GM18520 (cell line): Measurements from ENCODE around the gene GLT6D1.

Source experiments
- ATAC-seq: cut with Tn5 transposase; IDR thresholded peaks from one replicate; pipeline ENCODE4 v1.9.1; 2021; ENCODE audit not compliant: unreplicated experiment

GLT6D1 gene

DNA sequence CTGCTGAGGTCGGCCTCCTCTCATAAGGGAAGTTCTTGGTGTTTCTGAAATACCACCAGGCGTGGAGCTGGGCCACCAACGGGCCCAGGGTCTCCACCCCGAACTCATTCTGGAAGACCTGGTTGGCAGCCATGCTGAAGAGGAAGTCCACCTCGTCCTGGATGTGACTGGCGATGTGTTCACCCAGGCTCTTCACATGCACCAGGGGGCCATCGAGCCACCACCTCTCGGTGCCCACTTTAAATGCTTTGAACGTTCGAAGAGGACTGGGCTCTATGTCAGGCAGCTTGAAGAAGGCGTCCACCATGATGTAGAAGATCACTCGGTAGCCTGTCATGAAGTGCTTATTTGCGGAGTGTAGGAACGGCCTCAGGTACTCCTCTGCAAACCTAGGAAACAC, 15.1 kb downstream of the GLT6D1 start:
- ATAC-seq, result no peak

DNA sequence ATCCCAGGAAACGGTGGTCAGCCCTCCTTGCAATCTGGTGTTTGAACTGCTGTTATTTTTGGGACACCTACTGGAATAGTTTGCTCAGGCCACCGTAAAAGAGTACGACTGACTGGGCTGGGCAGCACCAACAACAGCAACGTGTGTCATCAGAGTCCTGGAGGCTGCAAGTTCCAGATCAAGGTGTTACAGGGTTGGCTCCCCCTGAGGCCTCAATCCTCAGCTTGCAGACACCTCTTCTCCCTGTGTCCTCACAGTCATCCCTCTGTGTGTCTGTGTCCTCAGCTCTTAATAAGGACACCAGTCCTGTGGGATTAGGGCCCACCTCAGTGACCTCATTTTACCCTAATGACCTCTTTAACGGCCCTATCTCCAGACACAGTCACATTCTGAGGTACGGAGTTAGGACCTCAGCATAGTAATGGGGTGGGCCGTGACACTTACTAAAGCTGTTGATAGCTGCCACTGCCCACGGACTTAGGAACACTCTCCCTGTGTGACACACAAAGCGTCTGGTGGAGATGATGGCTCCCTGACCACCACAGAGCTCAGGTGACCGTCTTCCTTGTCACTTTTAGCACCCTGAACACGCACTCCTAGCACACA, 16.8 kb downstream of the GLT6D1 start:
- no peak for ATAC-seq

DNA sequence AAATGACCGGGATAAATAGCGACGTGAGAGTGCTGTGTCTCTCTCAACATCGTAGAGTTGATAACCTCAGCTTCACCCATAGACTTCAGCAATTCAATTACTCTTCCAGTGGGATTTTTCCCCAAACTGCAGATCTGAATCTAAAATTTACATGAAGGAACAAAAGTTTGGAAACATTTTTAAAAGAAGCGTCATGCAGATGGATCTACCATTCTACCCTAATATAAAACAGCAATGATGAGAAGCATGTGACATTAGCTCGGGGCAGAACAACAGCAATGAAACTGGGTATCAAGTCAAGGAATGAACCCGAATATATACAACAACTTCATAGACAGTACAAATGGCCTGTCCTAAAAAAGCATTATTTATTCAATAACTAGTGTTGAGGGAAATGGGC, 18.8 kb downstream of the GLT6D1 start:
- ATAC-seq, result no peak

DNA sequence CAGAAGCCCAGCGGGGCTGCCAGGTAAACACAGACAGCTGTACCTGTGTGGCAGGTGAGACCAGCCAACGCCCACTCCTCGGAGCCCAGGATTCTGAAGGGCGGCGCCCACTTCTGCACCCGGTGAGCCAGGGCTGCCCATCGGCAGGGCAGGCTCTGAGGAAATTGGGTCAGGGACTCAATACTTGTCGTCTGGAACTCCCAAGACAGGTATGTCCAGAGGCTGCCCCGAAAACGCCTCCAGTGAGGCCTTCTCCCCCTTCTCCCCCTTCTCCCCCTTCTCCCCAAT, 19.8 kb downstream of the GLT6D1 start:
- no peak for ATAC-seq

DNA sequence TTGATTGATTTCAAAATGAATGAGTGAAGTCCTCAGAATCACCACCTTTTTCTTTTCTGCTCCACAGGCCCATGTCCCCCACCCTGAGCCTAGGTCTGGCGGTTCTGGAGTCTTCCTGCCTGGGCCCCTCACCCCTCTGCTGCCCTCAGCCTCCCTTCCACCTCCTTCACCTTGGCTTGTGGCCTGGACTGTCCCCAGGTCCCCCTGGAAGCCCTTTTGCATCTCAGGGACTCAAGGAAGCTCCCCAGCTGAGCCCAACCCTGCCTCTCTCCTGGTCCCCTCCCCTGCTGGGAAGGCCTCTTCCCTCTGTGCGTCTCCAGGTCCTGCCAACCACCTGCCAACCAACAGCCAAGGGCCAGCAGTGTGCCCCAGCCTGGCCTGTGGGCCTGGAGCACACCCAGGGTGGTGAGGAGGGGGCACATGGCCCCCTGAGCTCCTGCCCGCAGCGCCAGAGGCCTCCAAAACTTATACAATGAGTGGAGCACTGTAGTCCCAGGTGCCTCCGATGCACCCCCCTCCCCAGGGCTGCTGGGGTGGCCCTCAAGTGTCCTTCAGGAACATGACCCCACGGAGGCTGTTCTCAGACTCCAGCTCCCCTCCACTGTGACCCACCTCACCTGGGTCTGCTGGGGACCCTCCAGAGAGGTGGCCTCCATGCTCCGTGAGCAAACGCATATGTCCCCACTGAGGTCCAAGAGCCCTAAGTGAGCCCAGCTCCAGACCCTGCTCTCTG, 20.3 kb downstream of the GLT6D1 start:
- no peak for ATAC-seq

DNA sequence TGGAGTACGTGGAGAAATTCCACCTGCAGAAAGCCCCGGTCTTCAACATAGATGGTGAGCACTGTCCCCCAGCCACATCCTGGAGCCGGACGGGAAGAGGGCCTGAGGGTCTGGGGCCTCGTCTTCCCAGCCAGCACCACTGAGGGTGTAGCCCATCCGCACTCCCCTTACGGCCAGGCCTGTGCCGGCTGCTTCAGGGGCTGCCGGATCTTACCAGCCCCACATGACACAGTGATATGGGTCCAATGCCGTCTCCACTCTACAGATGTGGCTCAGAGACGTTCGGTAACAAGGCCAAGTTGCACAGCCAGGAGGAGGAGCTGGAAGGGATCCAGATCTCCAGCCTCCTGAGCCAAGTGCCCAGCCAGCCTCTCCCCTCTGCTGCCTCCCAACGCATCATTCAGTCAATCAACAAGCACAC, 21.3 kb downstream of the GLT6D1 start:
- no peak for ATAC-seq

DNA sequence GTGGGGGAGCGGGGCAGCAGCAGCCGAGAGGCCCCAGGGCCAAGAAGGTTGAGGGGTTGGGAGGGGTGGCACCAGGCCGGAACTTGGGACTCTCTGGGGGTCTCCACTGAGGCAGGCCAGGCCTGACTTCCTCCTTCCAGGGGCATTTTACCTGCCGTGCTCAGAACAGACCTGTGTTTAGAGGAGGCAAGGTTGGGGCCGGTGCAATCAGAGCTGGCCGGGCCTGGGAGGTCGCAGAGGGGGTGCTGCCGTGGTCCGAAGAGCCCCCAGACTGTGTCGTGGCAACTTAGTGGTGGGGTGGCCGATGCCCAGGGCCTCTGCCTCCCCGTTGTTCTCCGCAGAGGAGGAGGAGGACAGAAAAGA, 21.8 kb downstream of the GLT6D1 start:
- no peak for ATAC-seq

DNA sequence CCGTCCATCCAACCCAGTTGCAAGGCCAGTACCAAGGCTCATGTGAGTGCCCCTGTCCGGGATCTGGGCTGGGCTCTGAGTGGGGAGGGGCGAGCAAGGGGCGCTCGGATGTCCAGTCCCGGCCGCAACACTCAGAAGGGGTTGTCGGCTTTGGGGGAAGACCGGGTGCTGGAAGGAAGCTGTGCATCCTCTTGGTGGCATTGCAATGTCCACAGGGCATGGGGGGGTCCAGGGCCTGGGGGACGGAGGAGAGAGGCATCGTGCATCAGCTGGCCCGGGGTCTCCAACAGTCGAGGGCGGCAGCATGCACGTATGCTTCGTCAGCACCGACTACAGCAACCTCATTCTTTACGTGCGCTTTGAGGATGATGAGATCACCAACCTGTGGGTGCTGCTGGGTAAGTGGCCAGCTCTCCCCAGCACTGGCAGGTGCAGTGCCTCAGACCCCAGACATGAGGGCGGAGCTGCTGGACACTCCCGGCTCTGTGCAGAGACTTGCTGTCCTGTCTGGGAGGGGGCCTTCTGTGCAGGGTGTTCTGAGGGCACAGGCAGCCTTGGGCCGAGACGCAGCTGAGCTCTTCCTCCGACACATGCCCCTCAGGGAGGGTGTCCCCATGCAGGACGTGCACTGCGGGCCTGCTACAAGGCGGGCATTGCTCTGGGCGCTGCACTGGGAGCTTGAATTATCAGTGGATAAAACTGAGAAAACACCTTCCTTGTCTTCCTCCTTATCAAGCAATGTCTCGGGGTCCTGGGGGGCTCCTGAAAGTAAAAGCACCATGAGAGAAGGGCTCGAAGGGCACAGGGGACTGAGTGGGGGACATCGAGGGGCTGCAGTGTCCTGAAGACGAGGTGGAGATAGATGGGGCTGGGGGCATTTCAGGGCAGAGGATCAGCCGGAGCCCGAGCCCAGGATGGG, 22.5 kb downstream of the GLT6D1 start:
- ATAC-seq, result no peak

DNA sequence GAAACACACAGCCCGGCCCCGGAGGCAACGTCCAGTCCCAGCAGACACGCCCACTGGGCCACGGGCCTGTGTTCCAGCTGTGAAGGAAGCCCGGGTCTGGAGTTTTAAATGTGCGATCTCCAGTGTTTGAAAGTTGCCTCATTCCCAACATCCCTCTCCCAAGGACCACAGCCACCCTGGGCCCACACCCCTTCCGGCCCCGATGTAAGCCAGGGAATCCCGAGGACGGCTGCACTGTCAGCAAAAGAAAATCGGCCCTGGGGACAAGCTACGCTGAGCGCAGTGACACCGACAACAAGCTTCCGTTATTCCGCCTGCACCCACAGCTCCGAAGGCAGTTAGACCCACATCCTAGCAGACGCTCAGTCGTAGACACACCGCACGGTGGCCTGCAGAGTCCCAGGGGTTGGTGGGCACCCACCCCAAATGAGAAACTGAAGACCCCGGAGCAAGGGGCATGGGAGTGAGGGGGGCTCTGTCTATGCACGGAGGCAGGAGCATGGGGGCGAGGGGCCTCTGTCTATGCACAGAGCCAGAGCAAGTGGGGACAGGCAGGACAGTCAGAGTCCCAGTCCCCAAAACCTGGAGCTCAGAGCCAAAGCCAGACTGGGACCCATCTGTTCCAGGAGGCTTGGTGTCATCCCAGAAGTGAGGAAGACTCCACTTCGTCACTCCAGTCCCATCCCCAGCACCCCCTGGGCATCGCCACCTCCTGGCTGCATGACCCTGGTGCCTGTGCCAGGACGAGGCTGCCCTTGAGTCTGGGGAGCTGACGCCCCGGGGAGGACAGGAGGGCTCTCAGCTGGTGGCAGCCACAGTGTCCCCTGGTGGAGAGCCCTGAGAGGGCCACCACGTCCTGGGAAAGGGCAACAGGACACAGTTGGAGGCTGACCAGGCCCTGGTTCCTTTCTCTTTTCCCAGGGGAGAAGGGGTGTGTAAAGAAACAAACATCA, 23.4 kb downstream of the GLT6D1 start:
- ATAC-seq, result no peak

DNA sequence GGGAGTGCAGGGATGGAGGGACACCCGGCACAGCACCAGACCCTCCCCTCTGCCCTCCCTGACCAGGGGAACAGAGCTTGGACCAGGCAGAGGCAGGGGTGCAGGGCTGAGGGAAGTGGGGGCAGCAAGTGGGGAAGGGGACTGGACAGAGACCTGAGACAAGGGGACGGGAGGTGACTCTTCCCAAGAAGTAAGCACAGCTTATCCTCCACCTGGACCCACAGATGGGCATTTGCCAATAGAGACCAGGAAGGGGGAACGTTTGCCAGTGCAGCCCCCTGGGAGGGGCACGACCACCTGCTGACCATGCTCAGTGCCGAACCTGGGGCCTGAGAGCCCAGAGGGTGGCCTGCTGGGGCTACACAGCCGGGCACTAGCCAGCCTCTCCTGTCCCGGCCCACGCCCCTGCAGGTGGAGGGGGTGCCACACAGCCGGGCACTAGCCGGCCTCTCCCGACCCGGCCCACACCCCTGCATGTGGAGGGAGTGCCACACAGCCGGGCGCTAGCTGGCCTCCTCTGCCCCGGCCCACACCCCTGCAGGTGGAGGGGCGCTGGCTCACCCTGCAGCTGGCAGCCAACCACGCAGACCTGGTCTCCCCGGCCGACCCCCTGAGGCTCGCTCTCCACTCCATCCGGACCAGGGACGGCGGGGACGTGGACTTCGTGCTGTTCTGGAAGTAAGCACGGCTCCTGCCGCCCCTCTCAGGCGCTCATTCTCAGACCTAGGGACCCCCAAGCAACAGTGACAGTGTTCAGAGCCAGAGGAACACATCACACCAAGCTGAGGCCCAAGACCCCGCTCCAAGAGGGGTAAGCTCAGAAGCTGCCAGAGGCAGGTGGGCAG, 24.3 kb downstream of the GLT6D1 start:
- ATAC-seq, result no peak

DNA sequence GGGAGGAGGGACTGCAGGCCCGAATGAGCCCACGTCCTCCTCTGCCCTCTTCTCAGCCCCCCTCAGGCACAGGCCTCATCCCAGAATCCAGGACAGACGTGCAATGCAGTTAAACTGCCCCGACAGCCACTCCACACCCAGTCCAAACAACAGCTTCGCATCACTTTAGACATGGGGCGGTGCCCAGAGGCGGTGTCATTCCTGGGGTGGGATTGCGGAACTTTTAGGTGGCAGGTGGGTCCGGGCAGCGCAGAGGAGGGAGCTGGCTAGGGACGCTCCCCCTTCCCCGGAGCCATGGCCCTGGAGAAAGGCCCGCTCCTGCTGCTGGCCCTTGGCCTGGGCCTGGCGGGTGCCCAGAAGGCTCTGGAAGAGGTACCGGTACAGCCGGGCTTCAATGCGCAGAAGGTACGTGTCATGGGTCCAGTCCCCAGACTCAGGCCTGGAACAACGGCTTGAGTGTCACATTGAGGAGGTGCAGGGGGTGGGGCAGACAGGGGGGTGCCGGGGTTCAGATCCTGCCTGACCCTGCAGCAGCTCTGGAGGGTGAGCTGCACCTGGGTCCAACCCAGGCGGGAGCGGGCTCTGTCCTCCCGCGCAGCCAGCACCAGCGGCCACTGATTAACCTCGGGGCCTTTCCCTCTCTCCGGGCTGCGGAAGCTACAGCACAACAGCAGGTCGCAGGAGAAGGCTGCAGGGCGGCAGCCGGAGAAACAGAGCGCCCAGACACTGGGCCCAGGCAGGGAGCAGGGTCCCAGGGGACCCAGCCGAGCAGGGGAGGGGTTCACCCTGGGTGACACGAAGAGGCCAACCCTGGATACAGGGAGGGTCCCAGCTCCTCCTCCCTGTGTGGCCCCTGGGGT, 25.2 kb downstream of the GLT6D1 start:
- no peak for ATAC-seq

DNA sequence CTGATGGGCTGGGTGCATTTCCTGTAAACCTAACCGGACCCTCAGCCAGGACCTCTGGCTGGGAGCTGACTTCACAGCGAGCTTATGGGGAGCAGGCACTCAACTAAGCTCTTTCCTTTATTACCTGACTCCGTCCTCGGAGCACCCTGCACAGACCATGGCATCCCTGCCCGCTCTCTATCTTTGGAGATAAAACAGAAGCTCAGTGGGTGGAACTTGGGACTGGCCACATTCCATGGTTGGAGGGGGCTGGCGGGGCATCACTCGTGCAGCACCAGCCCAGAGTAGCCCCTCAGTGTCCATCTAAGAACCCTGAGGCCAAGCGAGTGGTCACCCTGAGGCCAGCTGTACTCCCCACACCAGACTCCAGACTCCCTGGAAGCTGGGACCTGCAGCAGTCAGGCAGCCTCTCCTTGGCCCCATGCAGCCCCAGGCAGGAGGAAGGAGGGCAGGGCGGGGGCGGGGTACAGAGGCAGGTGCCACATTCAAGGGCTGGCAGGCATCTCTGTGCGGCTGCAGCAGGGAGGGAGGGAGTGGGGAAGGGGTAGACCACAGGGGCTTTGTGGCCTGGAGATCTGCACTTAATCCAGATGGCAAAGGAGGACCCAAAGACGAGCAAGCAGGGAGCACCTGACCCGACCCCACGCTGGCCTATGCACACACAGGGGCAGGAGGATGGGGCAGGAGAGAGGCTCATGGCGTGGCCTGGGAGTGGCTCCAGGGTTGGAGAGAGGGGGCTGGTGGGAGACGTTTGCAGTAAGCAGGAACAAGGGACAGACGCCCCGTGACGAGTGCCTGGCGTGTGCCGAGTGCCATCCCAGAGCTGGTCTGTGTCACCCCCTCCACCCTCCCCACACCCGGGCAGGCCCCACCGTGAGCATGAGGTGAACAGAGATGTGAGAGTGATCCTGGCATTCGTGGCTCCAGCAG, 26.1 kb downstream of the GLT6D1 start:
- no peak for ATAC-seq

DNA sequence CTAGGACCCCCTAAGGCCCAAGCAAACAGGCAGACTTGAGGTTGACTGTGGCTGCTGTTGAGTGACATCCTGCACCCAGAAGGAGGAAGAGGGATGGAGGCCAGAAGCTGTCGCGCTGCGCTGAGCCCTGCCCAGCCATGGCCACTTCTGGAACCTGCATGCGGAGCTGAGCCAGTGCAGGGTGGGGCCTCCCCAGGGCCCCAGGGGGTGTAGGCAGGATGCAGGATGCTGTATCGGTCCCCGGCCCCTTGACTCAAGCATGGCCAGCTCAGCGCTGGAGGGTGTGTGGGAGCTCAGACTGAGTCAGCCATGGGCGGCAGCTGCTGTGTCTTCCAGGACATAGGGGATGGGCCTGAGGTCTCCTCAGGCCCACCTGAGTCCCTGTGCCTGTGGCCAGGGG, 26.9 kb downstream of the GLT6D1 start:
- ATAC-seq, result no peak

DNA sequence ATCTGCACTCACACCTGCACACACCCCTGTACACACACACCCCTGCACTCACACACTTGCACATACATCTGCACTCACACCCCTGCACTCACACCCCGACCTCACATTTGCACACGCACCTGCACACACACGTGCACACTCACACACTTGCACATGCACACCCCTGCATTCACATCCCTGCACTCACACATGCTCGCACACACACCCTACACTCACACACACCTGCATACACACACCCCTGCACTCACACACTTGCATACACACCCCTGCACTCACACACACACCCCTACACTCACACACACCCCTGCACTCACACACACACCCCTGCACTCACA, 27.5 kb downstream of the GLT6D1 start:
- ATAC-seq, result no peak

DNA sequence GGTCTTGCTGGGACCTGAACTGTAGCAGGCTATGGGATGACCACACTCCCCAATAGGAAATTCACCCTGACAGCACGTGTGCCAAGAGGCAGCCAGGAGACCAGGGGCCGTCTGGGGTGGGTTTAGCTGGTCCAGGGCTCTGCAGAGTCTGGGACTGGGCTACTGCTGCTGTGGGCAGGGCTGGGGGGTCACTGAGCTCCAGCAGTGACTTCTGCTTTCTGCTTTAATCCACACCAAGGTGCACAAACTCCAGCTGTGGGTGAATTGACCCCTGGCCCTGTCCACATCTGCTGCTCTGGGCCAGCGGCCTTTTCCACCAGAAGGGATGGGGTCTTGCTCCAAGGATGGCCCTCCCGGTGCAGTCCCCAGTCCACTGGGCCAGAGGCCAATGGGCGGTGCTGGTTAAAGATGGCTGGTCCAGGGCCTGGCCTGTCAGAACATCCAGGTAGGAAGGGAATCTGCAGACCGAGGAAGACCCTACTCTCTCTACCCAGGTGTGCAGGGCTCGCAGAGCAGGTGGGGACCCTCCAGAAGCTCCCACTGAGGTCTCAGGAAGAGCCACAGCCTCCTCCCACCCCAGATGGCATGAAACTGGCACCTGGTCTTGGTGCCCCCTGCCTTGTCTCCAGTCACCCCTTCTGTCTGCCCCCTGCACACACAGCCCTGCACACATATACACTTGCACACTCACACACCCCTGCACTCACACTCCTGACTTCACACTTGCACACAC, 28.0 kb downstream of the GLT6D1 start:
- no peak for ATAC-seq

DNA sequence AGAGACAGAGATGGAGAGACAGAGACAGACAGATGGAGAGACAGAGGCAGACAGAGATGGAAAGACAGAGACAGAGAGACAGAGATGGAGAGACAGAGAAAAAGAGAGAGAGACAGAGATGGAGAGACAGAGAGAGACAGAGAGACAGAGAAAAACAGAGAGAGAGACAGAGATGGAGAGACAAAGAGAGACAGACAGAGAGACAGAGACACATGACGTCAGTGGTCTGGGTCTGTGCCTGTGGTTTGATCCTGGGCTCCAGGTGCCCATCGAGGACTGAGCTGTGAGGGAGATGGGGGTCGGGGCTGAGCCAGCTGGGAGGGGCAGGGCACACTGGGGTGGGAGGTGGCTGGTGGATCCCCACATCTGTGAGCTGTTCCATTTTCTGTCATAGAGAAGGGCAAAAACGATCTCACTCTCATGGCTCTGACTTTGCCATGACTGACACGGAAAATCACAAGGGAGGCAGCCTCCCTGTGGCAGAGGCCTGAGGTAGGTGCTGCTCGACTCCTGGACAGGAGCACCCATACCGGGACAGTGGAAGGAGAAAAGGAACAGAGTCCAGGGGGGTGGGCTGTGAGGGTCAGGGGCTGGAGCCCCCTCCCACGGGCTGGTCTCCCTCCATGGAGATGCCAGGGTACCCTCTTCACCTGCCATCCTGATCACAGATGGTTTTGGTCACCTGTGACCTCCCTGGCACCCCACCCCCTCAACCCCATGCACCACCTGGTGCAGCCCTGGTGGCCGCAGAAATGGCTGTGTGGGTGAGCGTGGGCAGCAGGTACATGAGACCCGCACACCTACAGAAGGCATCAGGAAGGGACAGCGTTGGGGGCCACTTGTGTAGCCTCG, 28.8 kb downstream of the GLT6D1 start:
- ATAC-seq, result no peak
